ENCODE measurements around the gene CCNC.
"Not testable (repeated sequence)": the region's sequence is repeated elsewhere in the genome, so short reads cannot be mapped to it uniquely, and the experiment has no call there.

CCNC gene

DNA sequence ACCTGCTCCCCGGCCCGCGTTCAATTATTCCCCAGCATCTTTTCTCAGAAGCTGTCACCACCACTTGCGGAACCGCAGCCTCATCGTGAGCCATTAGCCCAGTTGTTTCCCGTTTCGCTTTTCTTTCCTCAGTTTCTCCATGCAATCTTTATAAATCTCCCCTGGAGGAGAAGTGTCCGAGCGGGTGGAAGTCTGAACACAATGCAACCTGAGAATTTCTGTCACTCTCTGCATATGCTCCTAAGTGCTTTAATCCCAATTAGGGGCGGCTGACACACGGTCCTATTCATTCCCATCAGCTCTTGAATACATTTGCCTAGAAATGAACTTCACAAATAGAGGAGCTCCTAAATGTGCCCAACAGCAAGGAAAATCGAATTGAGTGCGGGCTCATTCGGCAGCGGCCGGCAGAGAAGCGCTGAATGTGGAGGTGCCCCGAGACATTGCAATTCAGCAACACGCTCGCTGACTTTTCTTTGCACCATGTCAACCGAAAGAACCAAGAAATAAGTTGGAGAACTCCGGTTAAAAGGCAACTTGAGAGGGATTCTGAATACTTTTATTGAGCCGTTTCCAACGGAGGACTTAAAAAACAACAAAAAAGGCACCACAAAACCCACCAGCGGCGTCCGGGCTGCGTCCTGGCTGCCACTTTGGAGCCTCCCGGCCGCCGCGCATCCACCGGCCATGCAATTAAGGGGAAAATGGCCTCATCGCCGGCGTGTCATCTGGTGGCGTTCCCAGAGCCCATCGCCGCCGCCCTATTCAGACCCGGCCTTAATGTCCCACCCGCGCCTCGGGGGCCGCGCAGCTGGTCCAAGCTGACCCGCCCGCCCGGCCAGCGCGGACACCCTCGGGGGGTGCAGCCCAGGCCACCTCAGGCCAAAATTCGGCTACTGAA, 34.3 kb upstream of the CCNC start:
- Histone ChIP-seq H3K4me3 (ENCODE audit: insufficient read depth, low read depth, low read length, poor library complexity, severe bottlenecking) (peak overlapping the region; percentile 27), H3K27ac (ENCODE audit: insufficient read depth, low read length, poor library complexity, severe bottlenecking) (no peak overlapping the region), H3K4me1 (ENCODE audit: control insufficient read depth, insufficient read depth, low read length, poor library complexity, severe bottlenecking) (peaks cover 30% of the 10 kb centered on the region), H3K9me3 (ENCODE audit: control insufficient read depth, low read length) (no peaks in the 10 kb centered on the region), H3K27me3 (replicated peaks; ENCODE audit: control insufficient read depth, insufficient read depth, low read length, poor library complexity, severe bottlenecking) (peaks cover 74% of the 10 kb centered on the region), H3K36me3 (ENCODE audit: control insufficient read depth, insufficient read depth, low read length) (no peaks in the 10 kb centered on the region)
- no peak for DNase-seq

DNA sequence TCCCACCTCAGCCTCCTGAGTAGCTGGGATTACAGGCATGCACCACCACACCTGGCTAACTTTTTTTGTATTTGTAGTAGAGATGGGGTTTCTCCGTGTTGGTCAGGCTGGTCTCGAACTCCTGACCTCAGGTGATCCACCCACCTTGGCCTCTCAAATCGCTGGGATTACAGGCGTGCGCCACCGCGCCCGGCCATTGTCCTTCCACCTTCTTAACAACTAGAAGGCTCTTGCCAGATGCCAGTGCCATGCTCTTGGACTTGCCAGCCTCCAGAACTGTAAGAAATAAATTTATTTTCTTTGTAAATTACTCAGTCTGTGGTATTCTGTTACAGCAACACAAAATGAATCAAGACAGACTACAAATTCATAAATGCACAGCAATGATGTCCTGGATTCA, 26.2 kb upstream of the CCNC start:
- DNase-seq; H3K27ac ChIP-seq (ENCODE audit: insufficient read depth, low read length, poor library complexity, severe bottlenecking); H3K9me3 ChIP-seq (ENCODE audit: control insufficient read depth, low read length); H3K36me3 ChIP-seq (ENCODE audit: control insufficient read depth, insufficient read depth, low read length); H3K4me3 ChIP-seq (ENCODE audit: insufficient read depth, low read depth, low read length, poor library complexity, severe bottlenecking): not testable (repeated sequence)
- Histone ChIP-seq H3K27me3 (replicated peaks; ENCODE audit: control insufficient read depth, insufficient read depth, low read length, poor library complexity, severe bottlenecking) (peaks cover 46% of the 10 kb centered on the region), H3K4me1 (ENCODE audit: control insufficient read depth, insufficient read depth, low read length, poor library complexity, severe bottlenecking) (peaks cover 17% of the 10 kb centered on the region)

DNA sequence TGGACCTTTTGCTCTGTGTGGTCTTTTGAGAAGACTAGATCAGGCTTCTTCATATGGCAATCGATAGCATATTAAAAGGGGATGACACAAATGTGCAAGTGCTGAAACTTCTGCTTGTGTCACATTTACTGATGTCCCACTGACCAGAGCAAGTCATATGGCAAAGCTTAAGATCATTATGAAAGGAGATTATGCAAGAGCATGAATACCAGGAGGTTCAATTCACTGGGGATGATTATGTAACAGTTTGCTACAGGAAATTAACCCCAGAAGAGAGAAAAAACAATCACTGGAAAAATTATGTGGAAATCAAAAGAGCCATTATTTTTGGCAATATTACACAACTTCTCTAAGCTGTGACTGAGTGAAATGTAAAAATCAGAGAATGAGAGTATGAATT, 24.4 kb upstream of the CCNC start:
- H3K27me3 ChIP-seq (replicated peaks; ENCODE audit: control insufficient read depth, insufficient read depth, low read length, poor library complexity, severe bottlenecking) = peaks cover 55% of the 10 kb centered on the region
- no peaks in the 10 kb centered on the region for H3K36me3 ChIP-seq (ENCODE audit: control insufficient read depth, insufficient read depth, low read length)
- no peak overlapping the region for H3K27ac ChIP-seq (ENCODE audit: insufficient read depth, low read length, poor library complexity, severe bottlenecking)
- no peak overlapping the region for H3K4me3 ChIP-seq (ENCODE audit: insufficient read depth, low read depth, low read length, poor library complexity, severe bottlenecking)
- DNase-seq = no peak
- H3K4me1 ChIP-seq (ENCODE audit: control insufficient read depth, insufficient read depth, low read length, poor library complexity, severe bottlenecking) = peaks cover 27% of the 10 kb centered on the region
- peaks cover 4% of the 10 kb centered on the region for H3K9me3 ChIP-seq (ENCODE audit: control insufficient read depth, low read length)

DNA sequence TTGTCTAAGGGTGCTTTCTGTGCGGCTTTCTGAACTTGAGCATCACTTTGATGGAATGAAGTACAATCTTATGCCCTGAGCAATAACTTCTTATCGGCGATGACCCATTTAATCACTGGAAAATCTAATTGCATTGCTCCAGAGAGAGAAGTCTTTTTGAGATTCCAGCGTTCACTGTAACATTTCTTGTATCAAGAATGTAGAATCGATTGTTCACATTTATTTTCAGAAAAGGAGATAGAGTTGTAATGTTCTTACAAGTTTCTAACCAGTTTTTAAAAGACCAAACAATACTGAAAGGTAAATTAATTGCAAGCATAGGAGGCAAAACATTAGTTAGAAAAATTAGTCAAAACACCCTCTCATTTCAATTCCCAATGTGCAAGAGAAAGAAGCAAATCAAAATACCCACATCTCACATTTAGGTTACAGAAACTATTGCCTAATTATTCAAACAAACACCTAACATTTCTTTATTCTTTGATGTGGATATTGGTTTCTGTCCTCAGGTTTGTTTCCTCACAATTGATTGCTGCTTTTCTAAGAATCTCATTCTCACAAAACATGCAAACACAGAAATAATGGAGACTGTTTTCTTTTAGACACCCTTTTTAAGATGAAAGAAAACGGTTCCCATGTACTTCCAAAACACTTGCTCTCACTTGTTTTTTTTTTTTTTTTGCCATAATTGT, 23.4 kb upstream of the CCNC start:
- Histone ChIP-seq H3K4me3 (ENCODE audit: insufficient read depth, low read depth, low read length, poor library complexity, severe bottlenecking) (no peak overlapping the region), H3K27ac (ENCODE audit: insufficient read depth, low read length, poor library complexity, severe bottlenecking) (no peak overlapping the region), H3K27me3 (replicated peaks; ENCODE audit: control insufficient read depth, insufficient read depth, low read length, poor library complexity, severe bottlenecking) (peaks cover 53% of the 10 kb centered on the region), H3K9me3 (ENCODE audit: control insufficient read depth, low read length) (peaks cover 4% of the 10 kb centered on the region), H3K4me1 (ENCODE audit: control insufficient read depth, insufficient read depth, low read length, poor library complexity, severe bottlenecking) (peaks cover 27% of the 10 kb centered on the region), H3K36me3 (ENCODE audit: control insufficient read depth, insufficient read depth, low read length) (no peaks in the 10 kb centered on the region)
- no peak for DNase-seq

DNA sequence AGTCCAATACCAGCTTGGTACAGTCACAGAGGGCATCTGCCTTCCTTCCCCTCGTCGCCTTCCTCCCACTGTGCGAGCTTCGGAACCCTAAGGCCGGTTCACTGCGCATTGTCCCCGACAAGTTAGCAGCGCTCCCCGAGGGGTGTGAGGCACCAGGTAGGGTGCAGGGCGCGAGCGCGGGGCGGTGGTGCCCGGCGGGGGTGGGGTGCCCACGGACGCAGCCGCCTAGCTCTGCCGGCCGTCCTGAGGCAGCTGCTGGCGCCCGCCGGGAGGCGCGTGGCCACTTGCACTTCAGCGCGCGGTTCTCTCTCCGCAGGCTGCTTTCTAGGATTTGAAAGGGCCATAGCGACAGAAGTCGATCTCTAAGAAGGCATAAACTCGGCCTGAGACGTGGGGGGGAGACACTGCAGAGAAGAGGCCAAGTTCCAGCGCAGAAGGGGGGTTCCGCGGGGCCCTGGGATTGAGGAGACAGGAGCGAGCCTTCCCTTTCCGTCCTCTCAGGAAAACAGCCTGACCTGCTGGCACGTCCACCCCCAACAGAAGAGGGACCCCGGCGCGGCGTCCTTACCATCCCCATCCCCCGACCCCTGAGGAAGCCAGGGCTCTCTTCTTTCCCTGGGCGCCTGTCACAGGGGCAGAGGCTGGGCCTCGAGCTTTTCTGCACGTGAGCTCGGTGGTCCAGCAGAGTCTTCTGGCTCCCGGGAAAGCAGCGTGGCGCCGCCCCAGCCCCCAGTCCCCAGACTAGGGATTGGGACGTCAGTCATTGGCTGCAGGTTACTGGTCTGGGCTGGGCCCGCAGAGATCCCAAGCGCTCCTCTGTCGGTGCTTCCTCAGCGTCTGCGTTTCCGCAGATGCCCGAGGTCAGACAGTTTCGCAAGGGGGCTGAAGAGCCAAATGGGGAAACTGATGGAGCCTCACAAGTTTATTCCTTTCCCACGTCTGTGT, 22.5 kb upstream of the CCNC start:
- Histone ChIP-seq H3K4me1 (ENCODE audit: control insufficient read depth, insufficient read depth, low read length, poor library complexity, severe bottlenecking) (peaks cover 27% of the 10 kb centered on the region), H3K36me3 (ENCODE audit: control insufficient read depth, insufficient read depth, low read length) (no peaks in the 10 kb centered on the region), H3K9me3 (ENCODE audit: control insufficient read depth, low read length) (peaks cover 4% of the 10 kb centered on the region), H3K4me3 (ENCODE audit: insufficient read depth, low read depth, low read length, poor library complexity, severe bottlenecking) (no peak overlapping the region), H3K27ac (ENCODE audit: insufficient read depth, low read length, poor library complexity, severe bottlenecking) (no peak overlapping the region), H3K27me3 (replicated peaks; ENCODE audit: control insufficient read depth, insufficient read depth, low read length, poor library complexity, severe bottlenecking) (peaks cover 49% of the 10 kb centered on the region)
- no peak for DNase-seq

DNA sequence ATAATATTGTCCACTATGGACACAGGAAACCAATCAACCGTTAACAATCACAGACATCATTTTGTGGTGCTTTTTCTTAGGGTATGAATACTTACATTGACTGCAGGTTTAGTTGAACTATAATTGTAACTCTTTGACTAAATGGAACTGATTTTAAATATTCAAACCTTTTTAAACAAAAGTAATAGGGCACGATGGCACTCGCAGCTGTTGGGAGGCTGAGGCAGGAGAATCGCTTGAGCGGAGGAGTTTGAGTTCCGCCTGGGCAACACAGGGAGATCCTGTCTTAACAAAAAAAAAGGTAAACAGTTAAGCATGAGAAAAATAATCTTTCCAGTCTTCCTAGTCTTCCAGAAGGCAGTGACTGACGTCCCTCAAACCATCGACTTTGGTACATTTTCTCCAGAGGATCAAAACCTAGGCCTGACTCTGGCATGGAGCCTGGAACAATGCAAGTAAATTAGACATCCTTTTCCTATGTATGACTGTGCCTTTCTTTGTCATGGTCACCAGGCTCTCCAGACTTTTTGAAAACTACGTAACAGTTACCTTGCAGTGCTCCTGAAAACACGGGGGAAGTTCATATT, 21.5 kb upstream of the CCNC start:
- H3K27ac ChIP-seq (ENCODE audit: insufficient read depth, low read length, poor library complexity, severe bottlenecking) = no peak overlapping the region
- DNase-seq = no peak
- no peaks in the 10 kb centered on the region for H3K9me3 ChIP-seq (ENCODE audit: control insufficient read depth, low read length)
- H3K27me3 ChIP-seq (replicated peaks; ENCODE audit: control insufficient read depth, insufficient read depth, low read length, poor library complexity, severe bottlenecking) = peaks cover 40% of the 10 kb centered on the region
- H3K4me3 ChIP-seq (ENCODE audit: insufficient read depth, low read depth, low read length, poor library complexity, severe bottlenecking) = peak overlapping the region; percentile 71
- no peaks in the 10 kb centered on the region for H3K36me3 ChIP-seq (ENCODE audit: control insufficient read depth, insufficient read depth, low read length)
- peaks cover 27% of the 10 kb centered on the region for H3K4me1 ChIP-seq (ENCODE audit: control insufficient read depth, insufficient read depth, low read length, poor library complexity, severe bottlenecking)

DNA sequence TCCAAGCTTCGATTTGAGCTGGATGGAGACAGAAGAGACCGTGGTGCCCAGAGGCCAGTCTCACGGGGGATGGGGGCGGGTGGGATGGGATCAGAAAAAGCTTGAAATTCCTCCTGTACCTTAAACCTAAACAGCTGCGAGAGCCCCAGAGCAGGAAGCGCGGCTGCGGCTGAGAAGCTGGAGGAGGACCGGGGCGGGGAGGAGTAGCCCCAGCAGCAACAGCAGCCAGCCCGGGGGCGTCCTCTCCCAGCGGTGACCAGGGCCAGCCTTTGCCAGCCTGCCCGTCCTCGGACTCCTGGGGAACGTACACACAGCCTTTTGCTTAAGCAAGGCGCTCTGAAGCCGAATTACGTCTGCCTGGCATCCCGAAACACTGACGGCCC, 20.8 kb upstream of the CCNC start:
- Histone ChIP-seq H3K9me3 (ENCODE audit: control insufficient read depth, low read length) (no peaks in the 10 kb centered on the region), H3K4me3 (ENCODE audit: insufficient read depth, low read depth, low read length, poor library complexity, severe bottlenecking) (peak overlapping the region; percentile 71), H3K27ac (ENCODE audit: insufficient read depth, low read length, poor library complexity, severe bottlenecking) (no peak overlapping the region), H3K27me3 (replicated peaks; ENCODE audit: control insufficient read depth, insufficient read depth, low read length, poor library complexity, severe bottlenecking) (peaks cover 40% of the 10 kb centered on the region), H3K4me1 (ENCODE audit: control insufficient read depth, insufficient read depth, low read length, poor library complexity, severe bottlenecking) (peaks cover 27% of the 10 kb centered on the region), H3K36me3 (ENCODE audit: control insufficient read depth, insufficient read depth, low read length) (no peaks in the 10 kb centered on the region)
- DNase-seq = no peak

DNA sequence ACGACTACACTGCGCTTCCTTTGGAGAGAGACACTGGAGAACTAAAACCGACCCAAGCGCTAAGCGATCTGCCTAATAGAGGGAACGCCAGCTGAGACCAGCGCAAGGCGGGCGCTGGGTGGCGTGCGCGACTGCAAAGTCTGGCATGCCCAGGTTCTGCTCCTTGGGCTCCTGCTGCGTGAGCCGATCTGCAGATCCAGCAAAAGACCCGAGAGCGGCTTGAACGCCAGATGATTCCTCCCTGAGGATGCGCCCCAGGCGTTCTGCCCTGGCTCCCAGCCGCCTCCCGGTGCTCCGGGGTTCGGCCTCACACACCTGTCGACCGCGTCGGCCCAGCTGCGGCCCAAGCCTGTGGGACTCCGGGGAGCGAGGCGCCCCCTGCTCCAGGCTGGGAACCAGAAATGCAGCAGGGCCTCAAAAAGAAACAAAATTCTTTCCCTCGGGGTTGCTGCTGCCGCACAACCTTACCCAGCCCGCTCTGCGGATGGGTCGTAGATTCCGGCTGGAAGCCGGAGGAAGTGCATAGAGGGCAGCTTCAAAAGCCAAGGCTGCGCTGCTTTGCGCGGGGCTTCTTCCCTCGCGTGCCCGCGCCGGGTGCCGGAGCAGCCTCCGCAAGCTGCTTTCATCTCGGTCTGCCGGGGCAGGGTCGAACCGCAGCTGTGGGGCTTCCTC, 20.3 kb upstream of the CCNC start:
- peak overlapping the region; percentile 71 for H3K4me3 ChIP-seq (ENCODE audit: insufficient read depth, low read depth, low read length, poor library complexity, severe bottlenecking)
- H3K27ac ChIP-seq (ENCODE audit: insufficient read depth, low read length, poor library complexity, severe bottlenecking) = no peak overlapping the region
- peak in 2 of 3 donors; percentile 24 to 28 for DNase-seq
- H3K36me3 ChIP-seq (ENCODE audit: control insufficient read depth, insufficient read depth, low read length) = no peaks in the 10 kb centered on the region
- no peaks in the 10 kb centered on the region for H3K9me3 ChIP-seq (ENCODE audit: control insufficient read depth, low read length)
- H3K4me1 ChIP-seq (ENCODE audit: control insufficient read depth, insufficient read depth, low read length, poor library complexity, severe bottlenecking) = peaks cover 27% of the 10 kb centered on the region
- peaks cover 40% of the 10 kb centered on the region for H3K27me3 ChIP-seq (replicated peaks; ENCODE audit: control insufficient read depth, insufficient read depth, low read length, poor library complexity, severe bottlenecking)

DNA sequence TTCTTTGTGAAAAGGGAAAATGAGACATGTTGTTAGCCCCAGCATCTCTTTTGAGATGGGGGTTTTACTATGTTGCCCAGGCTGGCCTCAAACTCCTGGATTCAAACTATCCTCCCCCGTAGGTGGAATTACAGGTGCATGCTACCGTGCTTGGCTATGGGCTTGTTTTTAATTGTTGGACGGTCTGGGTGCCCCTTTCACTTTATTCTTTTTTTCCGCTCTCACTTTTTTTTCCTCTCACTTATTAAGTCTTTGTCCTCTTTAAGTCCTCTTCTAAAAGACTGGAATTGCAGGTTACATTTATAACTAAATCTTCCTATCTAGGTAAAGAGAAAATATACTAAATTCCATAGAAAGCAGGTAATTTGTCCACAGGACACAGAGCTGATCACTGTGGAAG, 19.3 kb upstream of the CCNC start:
- peaks cover 27% of the 10 kb centered on the region for H3K4me1 ChIP-seq (ENCODE audit: control insufficient read depth, insufficient read depth, low read length, poor library complexity, severe bottlenecking)
- H3K27ac ChIP-seq (ENCODE audit: insufficient read depth, low read length, poor library complexity, severe bottlenecking) = no peak overlapping the region
- DNase-seq = no peak
- H3K36me3 ChIP-seq (ENCODE audit: control insufficient read depth, insufficient read depth, low read length) = no peaks in the 10 kb centered on the region
- H3K9me3 ChIP-seq (ENCODE audit: control insufficient read depth, low read length) = no peaks in the 10 kb centered on the region
- no peak overlapping the region for H3K4me3 ChIP-seq (ENCODE audit: insufficient read depth, low read depth, low read length, poor library complexity, severe bottlenecking)
- peaks cover 35% of the 10 kb centered on the region for H3K27me3 ChIP-seq (replicated peaks; ENCODE audit: control insufficient read depth, insufficient read depth, low read length, poor library complexity, severe bottlenecking)

Data from effector memory CD4-positive, alpha-beta T cell (primary cell).